H1 (cell line): ENCODE results near the gene TMEM203. TPM values are rescaled to one million over a fixed set of nuclear protein-coding genes. Genes with fewer than 3 reads are reported as not detected.

ENCODE experiments used
- CTCF ChIA-PET: fragments of 300-600 bp; sonication (Branson Sonifier 250); formaldehyde crosslinking; loops from one replicate; lab custom pipeline; 2021; ENCODE audit not compliant: partially characterized antibody; lab: Charles Lee
- POLR2A ChIA-PET: fragments of 300-600 bp; sonication (Branson Sonifier 250); formaldehyde crosslinking; loops from one replicate; lab custom pipeline; 2021; ENCODE audit warnings: inconsistent platforms; ENCODE audit not compliant: partially characterized antibody; lab: Charles Lee
- DNase-seq, 2 experiments: peaks; one replicate each; pipeline versions ENCODE4 v3.0.0 to v3.0.0-alpha.2; 2010 to 2022; ENCODE audit warnings: low spot score in 2 of 2, low read depth in 1 of 2, mixed read lengths in 1 of 2
- FAIRE-seq: peaks from 2 replicates; lab custom pipeline; 2011; peaks lifted over from hg19 to GRCh38; lab: Jason Lieb, UNC
- H2AFZ ChIP-seq: 2 replicates; pipeline ENCODE4 v1.8.1; 2012; ENCODE audit warnings: low read length, inconsistent platforms
- H2AK5ac ChIP-seq: 2 replicates; pipeline ENCODE4 v1.6.1; 2013; ENCODE audit warnings: low read depth, low read length
- H2BK120ac ChIP-seq: replicated peaks from 2 replicates; pipeline ENCODE3; 2013; ENCODE audit warnings: low read depth, low read length, inconsistent platforms
- H2BK12ac ChIP-seq: 2 replicates; pipeline ENCODE4 v1.6.1; 2013; ENCODE audit warnings: low read depth, low read length
- H2BK15ac ChIP-seq: 2 replicates; pipeline ENCODE4 v1.6.1; 2013; ENCODE audit warnings: low read length
- H2BK20ac ChIP-seq: 2 replicates; pipeline ENCODE4 v1.6.1; 2013; ENCODE audit warnings: low read length
- H2BK5ac ChIP-seq: 2 replicates; pipeline ENCODE4 v1.6.1; 2013; ENCODE audit warnings: low read depth, low read length
- H3K14ac ChIP-seq: 2 replicates; pipeline ENCODE4 v1.6.1; 2013; ENCODE audit warnings: inconsistent platforms; ENCODE audit not compliant: insufficient read length
- H3K18ac ChIP-seq: 2 replicates; pipeline ENCODE4 v1.6.1; 2013; ENCODE audit warnings: low read length; ENCODE audit errors: extremely low read depth
- H3K23ac ChIP-seq: 2 replicates; pipeline ENCODE4 v1.6.1; 2013; ENCODE audit warnings: inconsistent platforms; ENCODE audit not compliant: insufficient read length
- H3K23me2 ChIP-seq: 2 replicates; pipeline ENCODE4 v1.6.1; 2013; ENCODE audit warnings: low read depth, low read length
- H3K27ac ChIP-seq: 2 replicates; pipeline ENCODE4 v1.6.1; 2011; ENCODE audit warnings: low read depth, low read length, inconsistent platforms
- H3K27me3 ChIP-seq, 4 experiments: replicated peaks in 1 of 4; 1 replicate in 1 of 4; 2 replicates in 3 of 4; pipeline versions ENCODE4 v1.6.1 to v1.8.1; 2011 to 2013; ENCODE audit warnings: low read length in 3 of 4, mild to moderate bottlenecking in 3 of 4, inconsistent platforms in 2 of 4, mixed read lengths in 2 of 4, moderate library complexity in 1 of 4; ENCODE audit not compliant: control insufficient read depth in 3 of 4, insufficient read depth in 3 of 4; ENCODE audit errors: extremely low read depth in 1 of 4
- H3K36me3 ChIP-seq, 4 experiments: 2 replicates each; pipeline versions ENCODE4 v1.6.1 to v1.8.1; 2011 to 2013; ENCODE audit warnings: mild to moderate bottlenecking in 4 of 4, low read length in 3 of 4, moderate library complexity in 2 of 4, control low read depth in 1 of 4, inconsistent platforms in 1 of 4; ENCODE audit not compliant: insufficient read depth in 4 of 4, control insufficient read depth in 2 of 4
- H3K4ac ChIP-seq: replicated peaks from 2 replicates; pipeline ENCODE3; 2013; ENCODE audit warnings: low read length, low read depth, mixed read lengths, inconsistent platforms; ENCODE audit not compliant: insufficient read length
- H3K4me1 ChIP-seq, 4 experiments: replicated peaks in 1 of 4; 1 replicate in 1 of 4; 2 replicates in 3 of 4; pipeline versions ENCODE4 v1.6.1 to v1.8.1; 2011 to 2013; ENCODE audit warnings: low read length in 3 of 4, inconsistent platforms in 2 of 4, mixed read lengths in 1 of 4; ENCODE audit not compliant: insufficient read depth in 4 of 4, control insufficient read depth in 3 of 4
- H3K4me2 ChIP-seq, 2 experiments: 2 replicates each; pipeline versions ENCODE4 v1.6.1 to v1.8.1; 2011 to 2013; ENCODE audit warnings: low read depth in 2 of 2, low read length in 2 of 2, control low read depth in 1 of 2, inconsistent platforms in 1 of 2, mild to moderate bottlenecking in 1 of 2; ENCODE audit not compliant: insufficient read depth in 1 of 2
- H3K4me3 ChIP-seq, 4 experiments: fragments of 200-600, 300-600 bp in 1 of 4; sonication (generic), shearing (Covaris generic), sonication (Bioruptor Twin) in 1 of 4; 2 replicates each; pipeline versions ENCODE4 v1.5.1 to v1.8.1; 2011 to 2016; ENCODE audit warnings: low read length in 4 of 4, low read depth in 3 of 4, control low read depth in 2 of 4, inconsistent platforms in 2 of 4, mild to moderate bottlenecking in 2 of 4, mixed read lengths in 1 of 4, moderate library complexity in 1 of 4; ENCODE audit not compliant: insufficient read depth in 2 of 4; ENCODE audit errors: extremely low read depth in 1 of 4
- H3K56ac ChIP-seq: replicated peaks from 2 replicates; pipeline ENCODE3; 2013; ENCODE audit warnings: low read depth, mild to moderate bottlenecking, mixed read lengths, low read length, inconsistent platforms; ENCODE audit not compliant: insufficient read length
- H3K79me1 ChIP-seq: 2 replicates; pipeline ENCODE4 v1.6.1; 2013; ENCODE audit warnings: low read depth, low read length, control low read depth
- H3K79me2 ChIP-seq, 2 experiments: 2 replicates each; pipeline versions ENCODE4 v1.6.1 to v1.8.1; 2012 to 2013; ENCODE audit warnings: low read length in 2 of 2, mild to moderate bottlenecking in 2 of 2, inconsistent platforms in 1 of 2; ENCODE audit not compliant: insufficient read depth in 2 of 2, control insufficient read depth in 1 of 2
- H3K9ac ChIP-seq, 4 experiments: replicated peaks in 1 of 4; 1 replicate in 1 of 4; 2 replicates in 3 of 4; pipeline versions ENCODE4 v1.6.1 to v1.8.1; 2011 to 2013; ENCODE audit warnings: low read depth in 3 of 4, low read length in 3 of 4, control low read depth in 2 of 4, mild to moderate bottlenecking in 2 of 4, moderate library complexity in 2 of 4, inconsistent platforms in 1 of 4; ENCODE audit errors: extremely low read depth in 1 of 4
- H3K9me3 ChIP-seq, 2 experiments: 2 replicates each; pipeline versions ENCODE4 v1.6.1 to v1.8.1; 2012 to 2013; ENCODE audit warnings: mild to moderate bottlenecking in 2 of 2, moderate library complexity in 2 of 2, control low read depth in 1 of 2, inconsistent platforms in 1 of 2, low read depth in 1 of 2, low read length in 1 of 2, mixed read lengths in 1 of 2; ENCODE audit not compliant: insufficient read depth in 2 of 2
- H4K20me1 ChIP-seq, 2 experiments: replicated peaks in 1 of 2; 2 replicates each; pipeline versions ENCODE3 to v1.8.1; 2011 to 2013; ENCODE audit warnings: inconsistent platforms in 2 of 2, low read length in 2 of 2, mild to moderate bottlenecking in 1 of 2; ENCODE audit not compliant: insufficient read depth in 2 of 2, control insufficient read depth in 1 of 2
- H4K5ac ChIP-seq: 2 replicates; pipeline ENCODE4 v1.6.1; 2013; ENCODE audit warnings: low read length, low read depth, mixed read lengths, inconsistent platforms; ENCODE audit not compliant: insufficient read length
- H4K8ac ChIP-seq: 2 replicates; pipeline ENCODE4 v1.8.0; 2013; ENCODE audit warnings: mild to moderate bottlenecking, moderate library complexity, low read length, inconsistent platforms; ENCODE audit not compliant: insufficient read depth; ENCODE audit errors: extremely low read depth
- H4K91ac ChIP-seq: replicated peaks from 2 replicates; pipeline ENCODE3; 2013; ENCODE audit warnings: low read length, mixed read lengths, inconsistent platforms; ENCODE audit not compliant: insufficient read length
- BCL11A ChIP-seq, 2 experiments: IDR thresholded peaks; one replicate each; pipeline ENCODE4 v1.6.1; 2011; ENCODE audit warnings: low read depth in 2 of 2, low read length in 2 of 2, mild to moderate bottlenecking in 2 of 2
- HDAC2 ChIP-seq, 2 experiments: fragments of 300-600 bp in 1 of 2; sonication (generic) in 1 of 2; IDR thresholded peaks; 2 replicates each; pipeline ENCODE4 v1.6.1; 2011 to 2012; ENCODE audit warnings: low read depth in 2 of 2, low read length in 2 of 2, mild to moderate bottlenecking in 2 of 2, moderate library complexity in 2 of 2, borderline replicate concordance in 1 of 2, inconsistent platforms in 1 of 2
- HDAC6 ChIP-seq: IDR thresholded peaks from one replicate; pipeline ENCODE4 v1.7.1; 2012; ENCODE audit warnings: low read depth, mild to moderate bottlenecking, inconsistent platforms, low read length, moderate library complexity
- RFX5 ChIP-seq: IDR thresholded peaks from 2 replicates; pipeline ENCODE4 v1.6.1; 2011; ENCODE audit warnings: low read depth, low read length, improper control_type of control experiment, borderline replicate concordance
- SIN3A ChIP-seq, 2 experiments: IDR thresholded peaks in 1 of 2; conservative IDR thresholded peaks in 1 of 2; 2 replicates each; pipeline ENCODE4 v1.6.1; 2011 to 2012; ENCODE audit warnings: low read length in 2 of 2, improper control_type of control experiment in 1 of 2, low read depth in 1 of 2, mild to moderate bottlenecking in 1 of 2
- SP2 ChIP-seq: IDR thresholded peaks from 2 replicates; pipeline ENCODE4 v1.6.1; 2012; ENCODE audit warnings: mild to moderate bottlenecking, low read length, inconsistent platforms
- SP4 ChIP-seq: IDR thresholded peaks from 2 replicates; pipeline ENCODE4 v1.6.1; 2012; ENCODE audit warnings: low read length, inconsistent platforms
- SRF ChIP-seq: IDR thresholded peaks from 2 replicates; pipeline ENCODE4 v1.6.1; 2011; ENCODE audit warnings: mild to moderate bottlenecking, low read depth, low read length, moderate library complexity
- TCF12 ChIP-seq: IDR thresholded peaks from 2 replicates; pipeline ENCODE4 v1.6.1; 2011; ENCODE audit warnings: low read depth, mild to moderate bottlenecking, low read length
- YY1 ChIP-seq: IDR thresholded peaks from 2 replicates; pipeline ENCODE4 v1.6.1; 2011; ENCODE audit warnings: low read depth, mild to moderate bottlenecking, low read length
- ZNF274 ChIP-seq: IDR thresholded peaks from 2 replicates; pipeline ENCODE4 v1.7.0; 2012; ENCODE audit warnings: low read length, borderline replicate concordance; ENCODE audit errors: extremely low read depth
- WGBS, 2 experiments: shearing (Covaris generic) in 1 of 2; methylation state at CpG; one replicate each; pipeline versions ENCODE4 v1.1.6 to v1.1.7; 2013 to 2015; ENCODE audit warnings: low lambda C conversion rate in 2 of 2, mixed read lengths in 2 of 2, inconsistent platforms in 1 of 2, low coverage in 1 of 2, missing lambda C conversion rate in 1 of 2; ENCODE audit not compliant: insufficient replicate concordance in 2 of 2, insufficient coverage in 1 of 2, insufficient read length in 1 of 2; ENCODE audit errors: extremely low coverage in 1 of 2, missing lambda C conversion rate in 1 of 2; 5-methylcytosine and 5-hydroxymethylcytosine counted together
- polyA plus RNA-seq, 7 experiments: library from polyadenylated mRNA; depleted of rRNA in 3 of 7; stranded (reverse) in 5 of 7; unstranded in 2 of 7; fragments of >200 nt in 5 of 7; fragments of 200-250 nt in 2 of 7; gene quantifications; 1 replicate in 5 of 7; 2 replicates in 1 of 7; 4 replicates in 1 of 7; pipeline versions ENCODE4 v1.2.1 to v1.2.3, GENCODE V29; 2011 to 2013; ENCODE audit warnings: missing spikeins in 2 of 7, mixed read lengths in 2 of 7
- total RNA-seq: library from RNA; stranded (reverse); fragmentation: NEBNext Ultra II Directional; extraction: Animal tissue kit (Norgen Biotek cat#: 25700); gene quantifications from 2 replicates; pipeline ENCODE4 v1.2.1, GENCODE V29; 2021
- TF ChIP-seq, protein P1 (sequence below): IDR thresholded peaks from 2 replicates; pipeline ENCODE4 v1.6.1; 2012; ENCODE audit warnings: inconsistent platforms

TMEM203 gene
- total and polyA plus RNA-seq, 2 of the 8 experiments (the other 6 are each of a cell fraction or from before 2014, with no cell fraction given) = 44.1 to 57.1 TPM

- Histone ChIP-seq H3K4me1 (peaks cover 0 to 9% (median 3%) of the 10 kb centered on the region in 4 experiments; a peak in 3 of 7 replicates), H3K23ac (no peak overlapping the region), H2AFZ (no peak overlapping the region), H3K79me1 (peaks cover 3% of the 10 kb centered on the region), H3K27me3 (no peaks in the 10 kb centered on the region; a peak in 1 of 7 replicates), H2BK5ac (no peak overlapping the region), H4K91ac (no peak overlapping the region), H3K27ac (no peak overlapping the region), H3K56ac (no peak overlapping the region), H2BK120ac (no peak overlapping the region), H3K79me2 (peaks cover 0 to 17% of the 10 kb centered on the region in 2 experiments; a peak in 2 of 4 replicates), H4K5ac (no peak overlapping the region), H2BK15ac (no peak overlapping the region), H3K4me3 (no peak overlapping the region), H2AK5ac (no peak overlapping the region), H3K23me2 (peaks cover 4% of the 10 kb centered on the region; the same call in 1 of the 2 replicates), H3K36me3 (peaks cover 0 to 40% (median 10%) of the 10 kb centered on the region in 4 experiments; a peak in 7 of 8 replicates), H3K4ac (no peak overlapping the region), H2BK12ac (no peak overlapping the region), H3K14ac (no peak overlapping the region), H4K8ac (no peak overlapping the region), H3K9ac (no peak overlapping the region), H4K20me1 (peaks cover 2 to 24% of the 10 kb centered on the region in 2 experiments), H2BK20ac (no peak overlapping the region), H3K4me2 (no peak overlapping the region), H3K18ac (no peak overlapping the region), H3K9me3 (no peaks in the 10 kb centered on the region)
- CTCF ChIA-PET = interaction anchor here (0.6 to 0.9 kb wide), 2 partner anchors 54 to 116 kb away, joined by 3 to 5 read pairs; no protein-coding TSS in a partner anchor
- DNase-seq (no peak), FAIRE-seq (no peak)
- POLR2A ChIA-PET = no interaction called here
- WGBS, 2 experiments = 81% methylated on average over 17 of the region's 17 CpGs; no CpG with 5 or more reads in 1 of the 2 experiments
- TF ChIP-seq RFX5 (no peak), SP2 (no peak), SIN3A (conservative IDR thresholded peaks at IDR 0.05 in 1 of 2, IDR thresholded peaks at IDR 0.05 in 1 of 2; ENCODE audit: low read depth in 1 of 2, low read length in 2 of 2) (no peak), SP4 (no peak), YY1 (no peak), ZNF274 (no peak), SRF (no peak), HDAC6 (no peak), HDAC2 (IDR thresholded peaks at IDR 0.05; ENCODE audit: borderline replicate concordance in 1 of 2, low read depth in 2 of 2, low read length in 2 of 2) (no peak), BCL11A (IDR thresholded peaks at IDR 0.05; ENCODE audit: low read depth in 2 of 2, low read length in 2 of 2) (no peak), TCF12 (no peak)
- TF ChIP-seq, protein P1, sequence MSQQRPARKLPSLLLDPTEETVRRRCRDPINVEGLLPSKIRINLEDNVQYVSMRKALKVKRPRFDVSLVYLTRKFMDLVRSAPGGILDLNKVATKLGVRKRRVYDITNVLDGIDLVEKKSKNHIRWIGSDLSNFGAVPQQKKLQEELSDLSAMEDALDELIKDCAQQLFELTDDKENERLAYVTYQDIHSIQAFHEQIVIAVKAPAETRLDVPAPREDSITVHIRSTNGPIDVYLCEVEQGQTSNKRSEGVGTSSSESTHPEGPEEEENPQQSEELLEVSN = no peak
Measured at GRCh38 chr9:137182836-137183235, 22.6 kb downstream of the TMEM203 start.
